Stimulated activated naive CD8-positive, alpha-beta T cell treated with anti-CD3 and anti-CD28 coated beads, Interleukin-15, Interleukin-2, amounts not matched to agents 100 ng/mL and 50 ng/mL, for 24 hours (primary cell): ENCODE data around the gene IWS1.
A peak's percentile ranks its signal among the peaks of the same experiment; 100 is the strongest.

Experiments used
- H3K27ac Mint-ChIP-seq: one replicate; pipeline ENCODE4 v1.8.0; 2021; ENCODE audit warnings: mild to moderate bottlenecking, mixed read lengths
- H3K27me3 Mint-ChIP-seq: one replicate; pipeline ENCODE4 v1.8.0; 2021; ENCODE audit warnings: mixed read lengths
- H3K36me3 Mint-ChIP-seq: one replicate; pipeline ENCODE4 v1.8.0; 2021; ENCODE audit warnings: low read depth, mixed read lengths
- H3K4me1 Mint-ChIP-seq: one replicate; pipeline ENCODE4 v1.8.0; 2021; ENCODE audit warnings: low read depth, mixed read lengths
- H3K4me3 Mint-ChIP-seq: one replicate; pipeline ENCODE4 v1.8.0; 2021; ENCODE audit warnings: mild to moderate bottlenecking, mixed read lengths
- H3K9me3 Mint-ChIP-seq: one replicate; pipeline ENCODE4 v1.8.0; 2021; ENCODE audit warnings: mixed read lengths

Gene IWS1

GRCh38 chr2:127471286-127471988 lies 54.9 kb downstream of the IWS1 start:
- Mint-ChIP-seq H3K27ac (no peak overlapping the region), H3K4me1 (no peaks in the 10 kb centered on the region), H3K27me3 (no peaks in the 10 kb centered on the region), H3K9me3 (peaks cover 10% of the 10 kb centered on the region), H3K4me3 (no peak overlapping the region), H3K36me3 (peaks cover 46% of the 10 kb centered on the region)

- H3K27ac Mint-ChIP-seq = no peak overlapping the region
- H3K9me3 Mint-ChIP-seq = peaks cover under 1% of the 10 kb centered on the region
- H3K4me1 Mint-ChIP-seq = peaks cover 13% of the 10 kb centered on the region
- H3K4me3 Mint-ChIP-seq = no peak overlapping the region
- peaks cover 35% of the 10 kb centered on the region for H3K36me3 Mint-ChIP-seq
- H3K27me3 Mint-ChIP-seq = no peaks in the 10 kb centered on the region
These were observed 56.3 kb downstream of the IWS1 start for GRCh38 chr2:127469974-127470373.

- H3K27me3 Mint-ChIP-seq = no peaks in the 10 kb centered on the region
- H3K4me1 Mint-ChIP-seq = peaks cover 22% of the 10 kb centered on the region
- peaks cover 30% of the 10 kb centered on the region for H3K36me3 Mint-ChIP-seq
- no peak overlapping the region for H3K27ac Mint-ChIP-seq
- no peak overlapping the region for H3K4me3 Mint-ChIP-seq
- no peaks in the 10 kb centered on the region for H3K9me3 Mint-ChIP-seq
These were observed 57.2 kb downstream of the IWS1 start for GRCh38 chr2:127469051-127469450.

GRCh38 chr2:127465258-127465657 lies 61.0 kb downstream of the IWS1 start:
- H3K27ac Mint-ChIP-seq = peak overlapping the region; percentile 87
- peaks cover 36% of the 10 kb centered on the region for H3K36me3 Mint-ChIP-seq
- no peaks in the 10 kb centered on the region for H3K27me3 Mint-ChIP-seq
- H3K4me3 Mint-ChIP-seq = peak overlapping the region; percentile 35
- peaks cover 41% of the 10 kb centered on the region for H3K4me1 Mint-ChIP-seq
- H3K9me3 Mint-ChIP-seq = no peaks in the 10 kb centered on the region

- H3K36me3 Mint-ChIP-seq = peaks cover 32% of the 10 kb centered on the region
- peak overlapping the region; percentile 35 for H3K4me3 Mint-ChIP-seq
- H3K27ac Mint-ChIP-seq = peak overlapping the region; percentile 87
- H3K27me3 Mint-ChIP-seq = no peaks in the 10 kb centered on the region
- peaks cover 41% of the 10 kb centered on the region for H3K4me1 Mint-ChIP-seq
- H3K9me3 Mint-ChIP-seq = no peaks in the 10 kb centered on the region
These were observed 61.6 kb downstream of the IWS1 start for GRCh38 chr2:127464470-127465257.

GRCh38 chr2:127463155-127463991 lies 62.9 kb downstream of the IWS1 start:
- H3K36me3 Mint-ChIP-seq = peaks cover 21% of the 10 kb centered on the region
- H3K27ac Mint-ChIP-seq = peak overlapping the region; percentile 87

GRCh38 chr2:127462461-127462860 lies 63.8 kb downstream of the IWS1 start:
- H3K27ac Mint-ChIP-seq = no peak overlapping the region
- H3K36me3 Mint-ChIP-seq = peaks cover 13% of the 10 kb centered on the region
- H3K27me3 Mint-ChIP-seq = no peaks in the 10 kb centered on the region
- peaks cover 49% of the 10 kb centered on the region for H3K4me1 Mint-ChIP-seq
- H3K4me3 Mint-ChIP-seq = no peak overlapping the region
- no peaks in the 10 kb centered on the region for H3K9me3 Mint-ChIP-seq

More at GRCh38 chr2:127463155-127463991, 62.9 kb downstream of the IWS1 start:
- Mint-ChIP-seq H3K4me1 (peaks cover 41% of the 10 kb centered on the region), H3K27me3 (no peaks in the 10 kb centered on the region), H3K4me3 (no peak overlapping the region), H3K9me3 (no peaks in the 10 kb centered on the region)

- peaks cover 8% of the 10 kb centered on the region for H3K36me3 Mint-ChIP-seq
- no peaks in the 10 kb centered on the region for H3K27me3 Mint-ChIP-seq
- no peak overlapping the region for H3K4me3 Mint-ChIP-seq
- no peaks in the 10 kb centered on the region for H3K9me3 Mint-ChIP-seq
- no peak overlapping the region for H3K27ac Mint-ChIP-seq
- H3K4me1 Mint-ChIP-seq = peaks cover 9% of the 10 kb centered on the region
These were observed 69.3 kb downstream of the IWS1 start for GRCh38 chr2:127456960-127457359.

GRCh38 chr2:127455566-127456493 lies 70.5 kb downstream of the IWS1 start:
- Mint-ChIP-seq H3K27me3 (no peaks in the 10 kb centered on the region), H3K27ac (no peak overlapping the region)

GRCh38 chr2:127454595-127455565 lies 71.4 kb downstream of the IWS1 start:
- peaks cover 14% of the 10 kb centered on the region for H3K36me3 Mint-ChIP-seq

More at GRCh38 chr2:127455566-127456493, 70.5 kb downstream of the IWS1 start:
- Mint-ChIP-seq H3K4me3 (no peak overlapping the region), H3K9me3 (no peaks in the 10 kb centered on the region), H3K4me1 (peaks cover 9% of the 10 kb centered on the region), H3K36me3 (peaks cover 8% of the 10 kb centered on the region)

GRCh38 chr2:127453392-127454171 lies 72.7 kb downstream of the IWS1 start:
- Mint-ChIP-seq H3K27ac (no peak overlapping the region), H3K4me3 (no peak overlapping the region), H3K4me1 (peaks cover 9% of the 10 kb centered on the region), H3K9me3 (no peaks in the 10 kb centered on the region), H3K27me3 (no peaks in the 10 kb centered on the region), H3K36me3 (peaks cover 20% of the 10 kb centered on the region)

More at GRCh38 chr2:127454595-127455565, 71.4 kb downstream of the IWS1 start:
- Mint-ChIP-seq H3K4me1 (peaks cover 9% of the 10 kb centered on the region), H3K27ac (no peak overlapping the region), H3K4me3 (no peak overlapping the region), H3K9me3 (no peaks in the 10 kb centered on the region), H3K27me3 (no peaks in the 10 kb centered on the region)

- Mint-ChIP-seq H3K27me3 (no peaks in the 10 kb centered on the region), H3K9me3 (no peaks in the 10 kb centered on the region), H3K4me1 (peaks cover 7% of the 10 kb centered on the region), H3K4me3 (no peak overlapping the region), H3K27ac (no peak overlapping the region), H3K36me3 (peaks cover 20% of the 10 kb centered on the region)
These were observed 73.3 kb downstream of the IWS1 start for GRCh38 chr2:127453013-127453391.
